Measurements from ENCODE around the gene C9orf50. TPM values are rescaled to one million over a fixed set of nuclear protein-coding genes. Genes with fewer than 3 reads are reported as not detected.

C9orf50 gene
- total and polyA plus RNA-seq, 5 donors from 2014 or later, result not detected

DNA sequence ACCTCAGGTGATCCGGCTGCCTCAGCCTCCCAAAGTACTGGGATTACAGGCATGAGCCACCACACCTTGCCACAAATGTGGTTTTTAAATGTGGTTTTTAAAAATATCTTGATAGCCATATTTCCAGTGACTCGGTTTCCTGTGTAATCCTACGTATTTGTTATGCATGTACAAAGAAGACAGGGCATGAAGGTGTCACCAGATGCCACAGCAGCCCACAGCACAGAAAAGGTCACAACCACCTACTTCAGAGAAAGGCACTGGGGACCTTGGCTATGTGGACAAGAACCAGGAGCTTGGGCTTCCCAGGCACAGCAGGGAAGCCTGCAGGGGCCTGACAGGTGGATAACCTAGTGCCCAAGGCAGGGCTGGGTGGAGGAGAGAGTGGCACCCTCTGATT lies 38.0 kb downstream of the C9orf50 start:
- H3K4me1 Mint-ChIP-seq, result peaks cover 16 to 77% (median 42%) of the 10 kb centered on the region in 4 donors
- Histone ChIP-seq H3K27ac (ENCODE audit: insufficient read depth, low read length, poor library complexity, severe bottlenecking) (no peak overlapping the region), H3K36me3 (ENCODE audit: control insufficient read depth, insufficient read depth, low read length) (no peaks in the 10 kb centered on the region), H3K4me3 (ENCODE audit: low read depth, low read length) (no peak overlapping the region), H3K4me1 (ENCODE audit: control insufficient read depth, insufficient read depth, low read length, poor library complexity, severe bottlenecking) (peaks cover 37% of the 10 kb centered on the region), H3K9me3 (ENCODE audit: control insufficient read depth in 2 of 2, low read length in 2 of 2) (no peaks in the 10 kb centered on the region), H3K27me3 (ENCODE audit: control insufficient read depth, insufficient read depth, low read length) (no peaks in the 10 kb centered on the region)
- peaks cover 0 to 1% (median 0%) of the 10 kb centered on the region in 7 donors for H3K9me3 Mint-ChIP-seq
- no peak overlapping the region for H3K27ac Mint-ChIP-seq
- no peaks in the 10 kb centered on the region for H3K36me3 Mint-ChIP-seq
- peak overlapping the region in 1 of 4 donors; percentile 29 for H3K4me3 Mint-ChIP-seq
- DNase-seq (peak in 1 of 3 donors; percentile 75), ATAC-seq (ENCODE audit: low read depth in 2 of 2) (peak; percentile 35 to 45)
- no peaks in the 10 kb centered on the region for H3K27me3 Mint-ChIP-seq

DNA sequence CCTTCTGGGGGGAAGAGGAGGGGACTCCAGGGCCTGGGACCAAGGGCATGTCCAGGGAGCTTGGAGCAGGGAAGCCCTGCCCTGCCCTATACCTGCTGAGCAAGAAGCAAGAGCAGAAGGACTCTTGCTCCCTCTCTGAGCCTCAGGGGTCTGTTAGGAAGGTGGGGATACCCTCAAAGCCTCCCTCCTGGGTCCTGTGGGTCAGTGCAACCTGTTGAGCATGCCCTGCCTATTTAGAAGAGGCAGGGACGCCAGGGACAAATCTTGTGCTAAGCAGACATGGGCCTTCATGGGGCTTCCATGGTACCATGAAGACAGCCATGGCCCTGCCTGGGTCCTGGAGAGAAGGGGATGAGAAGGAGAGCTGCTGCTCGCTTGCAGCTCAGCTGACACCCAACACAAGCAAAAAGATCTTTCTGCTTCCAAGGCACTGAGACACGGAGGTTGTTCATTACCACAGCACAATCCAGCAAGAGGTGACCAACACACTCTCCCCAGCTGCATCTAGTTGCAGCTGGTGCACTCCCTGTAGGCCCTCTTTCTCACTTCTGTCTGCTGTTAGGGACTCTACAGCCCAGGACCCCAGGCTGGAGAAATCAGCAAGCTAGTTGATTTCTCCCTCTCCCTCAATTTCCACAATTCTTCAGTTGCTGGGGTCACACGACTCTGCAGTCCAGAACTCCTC lies 39.3 kb downstream of the C9orf50 start:
- Histone ChIP-seq H3K4me1 (ENCODE audit: control insufficient read depth, insufficient read depth, low read length, poor library complexity, severe bottlenecking) (peaks cover 37% of the 10 kb centered on the region), H3K36me3 (ENCODE audit: control insufficient read depth, insufficient read depth, low read length) (no peaks in the 10 kb centered on the region), H3K27ac (ENCODE audit: insufficient read depth, low read length, poor library complexity, severe bottlenecking) (no peak overlapping the region), H3K4me3 (ENCODE audit: low read depth, low read length) (no peak overlapping the region), H3K27me3 (ENCODE audit: control insufficient read depth, insufficient read depth, low read length) (no peaks in the 10 kb centered on the region), H3K9me3 (ENCODE audit: control insufficient read depth in 2 of 2, low read length in 2 of 2) (no peaks in the 10 kb centered on the region)
- H3K4me3 Mint-ChIP-seq, result no peak overlapping the region
- peak overlapping the region in 1 of 3 donors; percentile 27 for H3K27ac Mint-ChIP-seq
- H3K36me3 Mint-ChIP-seq, result no peaks in the 10 kb centered on the region
- H3K27me3 Mint-ChIP-seq, result no peaks in the 10 kb centered on the region
- DNase-seq (no peak), ATAC-seq (ENCODE audit: low read depth in 2 of 2) (no peak)
- H3K9me3 Mint-ChIP-seq, result no peaks in the 10 kb centered on the region
- peaks cover 16 to 67% (median 38%) of the 10 kb centered on the region in 4 donors for H3K4me1 Mint-ChIP-seq

DNA sequence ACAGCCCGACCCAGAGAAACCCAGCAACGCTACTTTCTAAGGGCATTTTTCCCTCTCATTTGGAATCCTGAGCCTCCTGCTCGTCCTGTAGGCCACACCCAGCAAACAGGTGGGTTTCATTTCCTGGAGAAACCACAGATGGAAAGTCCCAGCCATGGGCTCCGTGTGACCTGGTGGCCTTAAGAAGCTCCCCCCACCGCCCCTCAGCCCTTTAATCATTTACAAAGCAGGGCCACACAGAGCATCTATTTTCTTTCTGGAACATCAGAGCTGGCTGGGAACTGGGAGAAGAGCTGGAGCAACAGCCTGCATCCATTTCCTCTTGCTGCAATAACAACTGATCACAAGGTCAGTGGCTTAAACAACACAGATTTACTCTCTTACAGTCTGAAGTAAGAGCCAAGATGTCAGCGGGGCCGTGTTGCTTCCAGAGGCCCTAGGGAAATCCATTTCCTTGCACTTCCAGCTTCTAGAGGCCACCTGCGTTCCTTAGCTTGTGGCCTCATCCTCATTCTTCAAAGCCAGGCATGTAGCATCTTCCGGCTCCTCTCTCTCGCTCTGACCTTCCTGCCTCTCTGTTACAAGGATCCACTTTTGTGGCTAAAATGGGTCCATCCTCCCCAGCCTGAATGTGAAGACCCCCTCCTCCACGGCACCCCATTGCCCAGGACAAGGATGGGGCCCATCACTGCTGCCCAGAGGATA lies 40.5 kb downstream of the C9orf50 start:
- H3K27ac ChIP-seq (ENCODE audit: insufficient read depth, low read length, poor library complexity, severe bottlenecking), result no peak overlapping the region
- H3K27me3 ChIP-seq (ENCODE audit: control insufficient read depth, insufficient read depth, low read length), result no peaks in the 10 kb centered on the region
- H3K4me3 Mint-ChIP-seq, result peak overlapping the region in 2 of 4 donors; percentile 31 to 64
- H3K4me1 Mint-ChIP-seq, result peaks cover 16 to 58% (median 34%) of the 10 kb centered on the region in 4 donors
- ATAC-seq (ENCODE audit: low read depth in 2 of 2) (peak; percentile 39 to 40), DNase-seq (peak in 1 of 3 donors; percentile 80)
- no peaks in the 10 kb centered on the region for H3K9me3 Mint-ChIP-seq
- H3K27me3 Mint-ChIP-seq, result no peaks in the 10 kb centered on the region
- H3K9me3 ChIP-seq (ENCODE audit: control insufficient read depth in 2 of 2, low read length in 2 of 2), result no peaks in the 10 kb centered on the region
- no peaks in the 10 kb centered on the region for H3K36me3 Mint-ChIP-seq
- H3K4me1 ChIP-seq (ENCODE audit: control insufficient read depth, insufficient read depth, low read length, poor library complexity, severe bottlenecking), result peaks cover 37% of the 10 kb centered on the region
- H3K36me3 ChIP-seq (ENCODE audit: control insufficient read depth, insufficient read depth, low read length), result no peaks in the 10 kb centered on the region
- H3K27ac Mint-ChIP-seq, result peak overlapping the region; percentile 38 to 75 (median 69)
- H3K4me3 ChIP-seq (ENCODE audit: low read depth, low read length), result peak overlapping the region; percentile 3

DNA sequence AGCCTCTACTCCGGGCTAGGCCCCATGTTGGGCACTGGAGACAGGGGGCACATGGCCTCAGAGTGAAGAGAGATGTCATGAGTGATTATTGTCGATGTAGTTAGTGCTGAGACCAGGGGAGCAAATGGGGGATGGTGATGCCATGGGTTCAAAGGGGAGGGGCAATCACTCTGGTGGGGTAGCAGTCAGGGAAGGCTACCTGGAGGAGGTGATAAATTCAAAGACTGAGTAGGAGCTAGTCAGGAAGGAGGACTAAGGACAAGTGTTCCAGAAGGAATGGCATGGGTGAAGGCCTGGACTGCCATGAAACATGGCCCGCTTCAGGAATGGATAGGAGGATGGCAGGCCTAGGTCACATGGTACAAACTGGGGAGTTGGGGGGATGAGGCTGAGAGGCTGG lies 41.6 kb downstream of the C9orf50 start:
- H3K27ac ChIP-seq (ENCODE audit: insufficient read depth, low read length, poor library complexity, severe bottlenecking), result no peak overlapping the region
- H3K27me3 ChIP-seq (ENCODE audit: control insufficient read depth, insufficient read depth, low read length), result no peaks in the 10 kb centered on the region
- Mint-ChIP-seq H3K9me3 (no peaks in the 10 kb centered on the region), H3K4me3 (peak overlapping the region in 1 of 4 donors; percentile 13), H3K27me3 (no peaks in the 10 kb centered on the region), H3K27ac (peak overlapping the region in 2 of 3 donors; percentile 75 to 86), H3K36me3 (no peaks in the 10 kb centered on the region), H3K4me1 (peaks cover 12 to 48% (median 29%) of the 10 kb centered on the region in 4 donors)
- ATAC-seq (ENCODE audit: low read depth in 2 of 2) (no peak), DNase-seq (no peak)
- no peaks in the 10 kb centered on the region for H3K36me3 ChIP-seq (ENCODE audit: control insufficient read depth, insufficient read depth, low read length)
- peaks cover 33% of the 10 kb centered on the region for H3K4me1 ChIP-seq (ENCODE audit: control insufficient read depth, insufficient read depth, low read length, poor library complexity, severe bottlenecking)
- no peaks in the 10 kb centered on the region for H3K9me3 ChIP-seq (ENCODE audit: control insufficient read depth in 2 of 2, low read length in 2 of 2)
- H3K4me3 ChIP-seq (ENCODE audit: low read depth, low read length), result no peak overlapping the region

DNA sequence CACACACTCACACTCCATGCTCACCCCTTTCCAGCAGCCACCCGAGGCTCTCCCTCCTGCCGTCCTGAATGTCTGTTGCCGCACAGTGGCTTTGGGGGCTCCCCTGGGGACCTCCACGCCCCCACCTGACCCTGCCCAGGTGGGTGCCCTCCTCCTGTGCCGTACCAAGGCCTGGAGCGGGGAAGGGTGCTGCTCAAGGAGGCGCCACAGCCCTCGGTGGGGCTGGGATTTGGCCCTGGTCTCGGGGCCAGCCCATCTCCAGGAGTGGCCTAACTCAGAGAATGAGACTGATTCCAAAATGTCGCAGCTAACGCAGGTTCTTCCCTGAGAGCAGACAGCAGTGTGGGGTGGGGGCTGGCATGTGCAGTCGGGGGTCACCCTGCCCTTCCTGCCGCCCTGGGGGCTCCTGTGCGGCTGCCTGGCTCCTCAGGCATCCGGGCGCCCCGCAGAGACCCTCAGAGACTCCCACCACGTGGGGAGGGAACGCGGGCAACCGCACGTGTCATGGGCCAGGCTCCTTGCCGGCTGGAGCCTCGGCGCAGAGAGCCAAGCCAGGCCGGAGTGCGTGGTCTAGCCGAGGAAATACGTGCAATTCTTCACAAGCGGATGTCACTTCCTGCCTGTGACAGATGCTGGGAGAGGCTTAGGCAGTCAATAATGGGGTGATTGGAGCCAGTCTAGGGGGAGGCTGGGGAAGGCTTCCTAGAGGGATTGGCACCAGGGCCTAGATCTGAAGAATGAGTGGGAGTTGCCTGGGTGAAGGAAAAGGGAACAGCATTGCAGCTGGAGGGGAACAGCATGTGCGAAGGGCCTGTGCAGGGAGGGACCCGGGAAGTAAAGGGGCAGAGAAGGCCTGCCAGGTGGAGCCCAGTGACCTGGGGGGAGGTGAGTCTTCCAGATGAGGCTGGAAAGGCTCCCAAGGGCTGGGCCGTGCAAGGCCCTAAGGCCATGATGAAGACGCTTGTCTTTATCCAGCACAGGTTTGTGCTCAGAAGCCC lies 44.1 kb downstream of the C9orf50 start:
- H3K4me3 ChIP-seq (ENCODE audit: low read depth, low read length), result no peak overlapping the region
- no peak overlapping the region for H3K27ac ChIP-seq (ENCODE audit: insufficient read depth, low read length, poor library complexity, severe bottlenecking)
- no peaks in the 10 kb centered on the region for H3K36me3 ChIP-seq (ENCODE audit: control insufficient read depth, insufficient read depth, low read length)
- Mint-ChIP-seq H3K27me3 (peaks cover 3% of the 10 kb centered on the region), H3K9me3 (peaks cover 0 to 6% (median 0%) of the 10 kb centered on the region in 7 donors), H3K4me3 (no peak overlapping the region), H3K36me3 (no peaks in the 10 kb centered on the region), H3K4me1 (peaks cover 3 to 33% (median 17%) of the 10 kb centered on the region in 4 donors), H3K27ac (peak overlapping the region in 1 of 3 donors; percentile 31)
- H3K9me3 ChIP-seq (ENCODE audit: control insufficient read depth in 2 of 2, low read length in 2 of 2), result no peaks in the 10 kb centered on the region
- H3K4me1 ChIP-seq (ENCODE audit: control insufficient read depth, insufficient read depth, low read length, poor library complexity, severe bottlenecking), result peaks cover 17% of the 10 kb centered on the region
- no peaks in the 10 kb centered on the region for H3K27me3 ChIP-seq (ENCODE audit: control insufficient read depth, insufficient read depth, low read length)
- ATAC-seq (ENCODE audit: low read depth in 2 of 2), result no peak
- no peak for DNase-seq

DNA sequence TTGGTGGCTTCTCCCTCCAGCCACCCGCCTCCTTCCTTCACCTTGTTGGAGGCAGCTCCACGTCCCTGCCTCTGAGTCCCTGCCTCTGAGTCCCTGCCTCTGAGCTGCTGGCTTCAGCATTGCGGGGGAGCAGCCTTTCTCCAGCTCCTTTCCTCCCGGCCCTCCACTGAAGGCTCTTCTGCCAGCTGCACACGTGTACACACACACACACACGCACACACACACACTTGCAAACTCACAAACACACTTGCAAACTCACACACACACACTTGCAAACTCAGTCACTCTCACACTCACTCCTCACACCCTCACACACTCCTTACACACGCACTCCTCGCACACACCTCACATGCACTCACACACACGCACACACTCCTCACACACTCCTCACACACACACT lies 45.1 kb downstream of the C9orf50 start:
- H3K27me3 Mint-ChIP-seq, result peaks cover 4% of the 10 kb centered on the region
- H3K27ac Mint-ChIP-seq, result no peak overlapping the region
- no peak for DNase-seq
- no peaks in the 10 kb centered on the region for H3K36me3 Mint-ChIP-seq
- no peaks in the 10 kb centered on the region for H3K36me3 ChIP-seq (ENCODE audit: control insufficient read depth, insufficient read depth, low read length)
- H3K27ac ChIP-seq (ENCODE audit: insufficient read depth, low read length, poor library complexity, severe bottlenecking), result no peak overlapping the region
- H3K4me3 ChIP-seq (ENCODE audit: low read depth, low read length), result no peak overlapping the region
- no peak for ATAC-seq (ENCODE audit: low read depth in 2 of 2)
- H3K27me3 ChIP-seq (ENCODE audit: control insufficient read depth, insufficient read depth, low read length), result no peaks in the 10 kb centered on the region
- H3K4me1 ChIP-seq (ENCODE audit: control insufficient read depth, insufficient read depth, low read length, poor library complexity, severe bottlenecking), result peaks cover 17% of the 10 kb centered on the region
- peaks cover 0 to 26% (median 15%) of the 10 kb centered on the region in 4 donors for H3K4me1 Mint-ChIP-seq
- no peak overlapping the region for H3K4me3 Mint-ChIP-seq
- no peaks in the 10 kb centered on the region for H3K9me3 ChIP-seq (ENCODE audit: control insufficient read depth in 2 of 2, low read length in 2 of 2)
- peaks cover 0 to 6% (median 0%) of the 10 kb centered on the region in 7 donors for H3K9me3 Mint-ChIP-seq

DNA sequence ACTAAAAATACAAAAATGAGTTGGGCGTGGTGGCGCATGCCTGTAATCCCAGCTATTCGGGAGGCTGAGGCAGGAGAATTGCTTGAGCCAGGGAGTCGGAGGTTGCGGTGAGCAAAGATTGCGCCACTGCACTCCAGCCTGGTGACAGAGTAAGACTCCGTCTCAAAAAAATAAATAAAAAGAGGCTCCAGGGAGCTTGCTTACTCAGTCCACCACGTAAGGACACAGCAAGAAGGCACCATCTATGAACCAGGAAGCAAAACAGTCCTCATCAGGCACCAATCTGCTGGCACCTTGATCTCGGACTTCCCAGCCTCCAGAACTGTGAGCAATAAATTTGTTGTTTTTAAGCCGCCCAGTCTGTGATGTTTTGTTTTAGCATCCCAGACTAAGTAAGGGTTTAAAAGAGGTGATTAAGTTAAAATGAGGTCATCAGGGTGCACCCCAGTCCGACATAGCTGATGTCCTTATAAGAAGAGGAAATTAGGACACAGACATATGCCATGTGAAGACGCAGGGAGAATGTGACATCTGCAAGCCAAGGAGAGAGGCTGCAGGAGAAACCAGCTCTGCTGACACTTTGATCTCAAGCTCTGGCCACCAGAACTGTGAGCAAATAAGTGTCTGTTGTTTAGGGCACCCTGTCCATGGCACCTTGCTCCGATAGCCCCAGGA lies 45.9 kb downstream of the C9orf50 start:
- no peak overlapping the region for H3K4me3 ChIP-seq (ENCODE audit: low read depth, low read length)
- Mint-ChIP-seq H3K36me3 (no peaks in the 10 kb centered on the region), H3K9me3 (peaks cover 0 to 6% (median 0%) of the 10 kb centered on the region in 7 donors), H3K27me3 (peaks cover 11% of the 10 kb centered on the region), H3K4me3 (no peak overlapping the region), H3K27ac (peak overlapping the region in 1 of 3 donors; percentile 46), H3K4me1 (peaks cover 0 to 18% (median 11%) of the 10 kb centered on the region in 4 donors)
- no peaks in the 10 kb centered on the region for H3K36me3 ChIP-seq (ENCODE audit: control insufficient read depth, insufficient read depth, low read length)
- no peaks in the 10 kb centered on the region for H3K9me3 ChIP-seq (ENCODE audit: control insufficient read depth in 2 of 2, low read length in 2 of 2)
- H3K27ac ChIP-seq (ENCODE audit: insufficient read depth, low read length, poor library complexity, severe bottlenecking), result no peak overlapping the region
- DNase-seq (no peak), ATAC-seq (ENCODE audit: low read depth in 2 of 2) (no peak)
- no peaks in the 10 kb centered on the region for H3K27me3 ChIP-seq (ENCODE audit: control insufficient read depth, insufficient read depth, low read length)
- peaks cover 9% of the 10 kb centered on the region for H3K4me1 ChIP-seq (ENCODE audit: control insufficient read depth, insufficient read depth, low read length, poor library complexity, severe bottlenecking)
